CD4-positive, CD25-positive, alpha-beta regulatory T cell (primary cell): Measurements from ENCODE around the gene APOLD1. TPM values are rescaled to one million over a fixed set of nuclear protein-coding genes. Genes with fewer than 3 reads are reported as not detected.
A peak's percentile ranks its signal among the peaks of the same experiment; 100 is the strongest.

Source experiments
- ATAC-seq, 2 donors: fragments of 150-1000 bp; cut with Tn5 transposase; one replicate each; pipeline ENCODE4 v1.10.0; 2021; ENCODE audit warnings: low read depth in 2 of 2, moderate number of reproducible peaks in 2 of 2, moderate library complexity in 1 of 2
- DNase-seq, 3 donors: peaks; one replicate each; pipeline versions ENCODE4 v3.0.0 to v3.0.0-alpha.2; 2012 to 2022; ENCODE audit warnings: mixed read lengths in 1 of 3
- H3K27ac ChIP-seq: one replicate; pipeline ENCODE4 v1.7.0; 2013; ENCODE audit warnings: mild to moderate bottlenecking, low read length; ENCODE audit not compliant: insufficient read depth, poor library complexity, severe bottlenecking
- H3K27me3 ChIP-seq: one replicate; pipeline ENCODE4 v1.7.0; 2013; ENCODE audit warnings: low read length; ENCODE audit not compliant: control insufficient read depth, insufficient read depth
- H3K36me3 ChIP-seq: one replicate; pipeline ENCODE4 v1.7.0; 2013; ENCODE audit warnings: mild to moderate bottlenecking, low read length, moderate library complexity; ENCODE audit not compliant: control insufficient read depth, insufficient read depth
- H3K4me1 ChIP-seq: 2 replicates; pipeline ENCODE4 v1.7.0; 2013; ENCODE audit warnings: mild to moderate bottlenecking, low read length; ENCODE audit not compliant: insufficient read depth, control insufficient read depth, poor library complexity, severe bottlenecking
- H3K4me3 ChIP-seq: one replicate; pipeline ENCODE4 v1.7.0; 2013; ENCODE audit warnings: low read depth, mild to moderate bottlenecking, low read length, moderate library complexity
- H3K9me3 ChIP-seq, 2 experiments: 1 replicate in 1 of 2; 2 replicates in 1 of 2; pipeline ENCODE4 v1.7.0; 2013; ENCODE audit warnings: low read length in 2 of 2, mild to moderate bottlenecking in 1 of 2, moderate library complexity in 1 of 2; ENCODE audit not compliant: control insufficient read depth in 2 of 2
- H3K27ac Mint-ChIP-seq, 3 donors: one replicate each; pipeline ENCODE4 v1.8.0; 2020 to 2022; ENCODE audit warnings: mild to moderate bottlenecking in 3 of 3, mixed read lengths in 3 of 3, moderate library complexity in 2 of 3
- H3K27me3 Mint-ChIP-seq: one replicate; pipeline ENCODE4 v1.8.0; 2022; ENCODE audit warnings: mild to moderate bottlenecking, mixed read lengths
- H3K36me3 Mint-ChIP-seq: one replicate; pipeline ENCODE4 v1.8.0; 2020; ENCODE audit warnings: mixed read lengths
- H3K4me1 Mint-ChIP-seq, 4 donors: one replicate each; pipeline ENCODE4 v1.8.0; 2020 to 2022; ENCODE audit warnings: mixed read lengths in 4 of 4, mild to moderate bottlenecking in 1 of 4
- H3K4me3 Mint-ChIP-seq, 4 donors: one replicate each; pipeline ENCODE4 v1.8.0; 2020 to 2022; ENCODE audit warnings: mild to moderate bottlenecking in 4 of 4, mixed read lengths in 4 of 4, moderate library complexity in 3 of 4
- H3K9me3 Mint-ChIP-seq, 7 donors: one replicate each; pipeline ENCODE4 v1.8.0; 2020 to 2022; ENCODE audit warnings: mixed read lengths in 7 of 7, mild to moderate bottlenecking in 3 of 7, moderate library complexity in 2 of 7
- polyA plus RNA-seq, 4 donors: library from polyadenylated mRNA; unstranded; fragments of 300-500 nt; fragmentation: Illumina TruSeq; gene quantifications; one replicate each; pipeline ENCODE4 v1.2.3, GENCODE V29; 2021
- total RNA-seq: library from RNA; stranded (reverse); gene quantifications from one replicate; pipeline ENCODE4 v1.2.3, GENCODE V29; 2022

Gene APOLD1
- total and polyA plus RNA-seq, 5 donors from 2014 or later: 1.9 to 3.9 (median 2.8) TPM

DNA sequence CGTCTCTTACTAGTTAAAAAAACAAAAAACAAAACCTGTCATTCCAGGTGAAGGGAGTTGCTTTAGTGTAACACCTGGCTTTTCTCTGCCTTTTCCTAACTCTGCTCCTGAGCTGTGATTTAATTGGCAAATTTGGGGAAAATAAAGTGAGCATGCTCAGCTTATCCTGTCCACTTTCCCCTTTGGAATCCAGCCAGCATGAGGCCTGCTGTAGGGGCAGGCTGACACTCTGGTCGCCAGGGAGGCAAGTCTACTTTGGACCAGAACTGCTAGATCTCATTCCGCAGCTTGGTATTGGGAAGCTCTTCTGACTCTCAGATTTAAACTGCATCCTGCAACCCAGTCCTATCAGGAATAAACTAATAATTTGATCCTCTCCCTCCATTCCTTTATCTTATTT lies 38.2 kb upstream of the APOLD1 start:
- Histone ChIP-seq H3K4me3 (no peak overlapping the region), H3K9me3 (no peaks in the 10 kb centered on the region), H3K27ac (no peak overlapping the region), H3K36me3 (peaks cover 4% of the 10 kb centered on the region), H3K4me1 (no peaks in the 10 kb centered on the region), H3K27me3 (no peaks in the 10 kb centered on the region)
- no peak for ATAC-seq
- H3K9me3 Mint-ChIP-seq: no peaks in the 10 kb centered on the region
- H3K4me3 Mint-ChIP-seq: no peak overlapping the region
- H3K27ac Mint-ChIP-seq: peak overlapping the region in 1 of 3 donors; percentile 58
- no peak for DNase-seq
- peaks cover 25% of the 10 kb centered on the region for H3K36me3 Mint-ChIP-seq
- peaks cover 10 to 19% (median 16%) of the 10 kb centered on the region in 4 donors for H3K4me1 Mint-ChIP-seq
- H3K27me3 Mint-ChIP-seq: no peaks in the 10 kb centered on the region

GRCh38 chr12:12748044-12748443 lies 37.4 kb upstream of the APOLD1 start:
- no peak overlapping the region for H3K27ac ChIP-seq

DNA sequence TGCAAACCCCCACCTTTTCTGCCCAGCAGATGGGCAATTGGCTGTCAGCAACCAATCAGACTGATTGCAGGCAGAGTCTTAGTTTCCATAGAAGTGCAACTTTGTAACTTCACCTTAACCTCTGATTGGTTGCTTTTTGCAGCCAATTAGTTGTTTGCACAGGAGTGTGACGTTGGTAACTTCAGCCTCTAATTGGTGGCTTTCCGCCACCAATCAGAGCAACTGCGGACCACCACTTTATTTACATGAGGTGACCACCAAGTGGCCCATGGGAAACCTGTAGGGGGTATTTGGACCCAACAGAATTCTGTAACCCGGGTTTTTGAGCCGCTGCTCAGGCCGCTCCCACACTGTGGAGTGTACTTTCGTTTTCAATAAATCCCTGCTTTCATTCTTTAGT lies 36.0 kb upstream of the APOLD1 start:
- H3K27me3 Mint-ChIP-seq: no peaks in the 10 kb centered on the region
- no peak overlapping the region for H3K4me3 ChIP-seq

More at GRCh38 chr12:12748044-12748443, 37.4 kb upstream of the APOLD1 start:
- Mint-ChIP-seq H3K27me3 (no peaks in the 10 kb centered on the region), H3K4me3 (no peak overlapping the region), H3K27ac (no peak overlapping the region), H3K36me3 (peaks cover 25% of the 10 kb centered on the region), H3K4me1 (peaks cover 9 to 25% (median 17%) of the 10 kb centered on the region in 4 donors), H3K9me3 (no peaks in the 10 kb centered on the region)
- Histone ChIP-seq H3K27me3 (no peaks in the 10 kb centered on the region), H3K36me3 (peaks cover 4% of the 10 kb centered on the region), H3K4me1 (no peaks in the 10 kb centered on the region), H3K4me3 (no peak overlapping the region), H3K9me3 (no peaks in the 10 kb centered on the region)
- ATAC-seq (no peak), DNase-seq (no peak)

GRCh38 chr12:12755923-12756322 lies 29.5 kb upstream of the APOLD1 start:
- no peak for DNase-seq
- peaks cover 0 to 16% (median 13%) of the 10 kb centered on the region in 4 donors for H3K4me1 Mint-ChIP-seq
- Histone ChIP-seq H3K36me3 (peaks cover 4% of the 10 kb centered on the region), H3K27me3 (no peaks in the 10 kb centered on the region), H3K27ac (no peak overlapping the region), H3K4me3 (no peak overlapping the region), H3K9me3 (no peaks in the 10 kb centered on the region), H3K4me1 (no peaks in the 10 kb centered on the region)
- no peak overlapping the region for H3K4me3 Mint-ChIP-seq
- H3K27me3 Mint-ChIP-seq: no peaks in the 10 kb centered on the region
- no peaks in the 10 kb centered on the region for H3K9me3 Mint-ChIP-seq
- peaks cover 5% of the 10 kb centered on the region for H3K36me3 Mint-ChIP-seq
- no peak for ATAC-seq
- H3K27ac Mint-ChIP-seq: no peak overlapping the region

More for the DNA sequence above, 36.0 kb upstream of the APOLD1 start:
- H3K27ac ChIP-seq: no peak overlapping the region
- Mint-ChIP-seq H3K9me3 (no peaks in the 10 kb centered on the region), H3K36me3 (peaks cover 22% of the 10 kb centered on the region), H3K27ac (peak overlapping the region in 1 of 3 donors; percentile 44), H3K4me3 (no peak overlapping the region), H3K4me1 (peaks cover 9 to 25% (median 17%) of the 10 kb centered on the region in 4 donors)
- no peaks in the 10 kb centered on the region for H3K4me1 ChIP-seq
- ATAC-seq (no peak), DNase-seq (no peak)
- H3K27me3 ChIP-seq: no peaks in the 10 kb centered on the region
- H3K9me3 ChIP-seq: no peaks in the 10 kb centered on the region
- peaks cover 4% of the 10 kb centered on the region for H3K36me3 ChIP-seq

GRCh38 chr12:12757121-12757520 lies 28.3 kb upstream of the APOLD1 start:
- Mint-ChIP-seq H3K4me3 (no peak overlapping the region), H3K9me3 (no peaks in the 10 kb centered on the region), H3K36me3 (peaks cover 6% of the 10 kb centered on the region), H3K4me1 (peaks cover 0 to 15% (median 7%) of the 10 kb centered on the region in 4 donors), H3K27me3 (no peaks in the 10 kb centered on the region), H3K27ac (peak overlapping the region in 1 of 3 donors; percentile 49)
- H3K4me1 ChIP-seq: no peaks in the 10 kb centered on the region
- H3K36me3 ChIP-seq: no peaks in the 10 kb centered on the region
- H3K4me3 ChIP-seq: no peak overlapping the region
- H3K9me3 ChIP-seq: no peaks in the 10 kb centered on the region
- no peak overlapping the region for H3K27ac ChIP-seq
- H3K27me3 ChIP-seq: no peaks in the 10 kb centered on the region
- ATAC-seq (no peak), DNase-seq (no peak)

GRCh38 chr12:12759234-12759915 lies 26.1 kb upstream of the APOLD1 start:
- no peak for ATAC-seq
- H3K4me3 Mint-ChIP-seq: no peak overlapping the region
- Histone ChIP-seq H3K4me3 (no peak overlapping the region), H3K27ac (no peak overlapping the region), H3K27me3 (no peaks in the 10 kb centered on the region), H3K36me3 (no peaks in the 10 kb centered on the region), H3K4me1 (no peaks in the 10 kb centered on the region), H3K9me3 (no peaks in the 10 kb centered on the region)
- H3K9me3 Mint-ChIP-seq: peaks cover 0 to 2% (median 0%) of the 10 kb centered on the region in 7 donors
- no peak for DNase-seq
- no peak overlapping the region for H3K27ac Mint-ChIP-seq
- H3K4me1 Mint-ChIP-seq: peaks cover 0 to 12% (median 9%) of the 10 kb centered on the region in 4 donors
- peaks cover 6% of the 10 kb centered on the region for H3K36me3 Mint-ChIP-seq
- no peaks in the 10 kb centered on the region for H3K27me3 Mint-ChIP-seq

- no peak overlapping the region for H3K27ac ChIP-seq
- Mint-ChIP-seq H3K9me3 (peaks cover 0 to 3% (median 1%) of the 10 kb centered on the region in 7 donors), H3K4me3 (no peak overlapping the region), H3K27me3 (no peaks in the 10 kb centered on the region), H3K4me1 (peaks cover 0 to 13% (median 6%) of the 10 kb centered on the region in 4 donors), H3K27ac (peak overlapping the region in 1 of 3 donors; percentile 60), H3K36me3 (peaks cover 11% of the 10 kb centered on the region)
- H3K27me3 ChIP-seq: no peaks in the 10 kb centered on the region
- ATAC-seq (no peak), DNase-seq (no peak)
- peaks cover 0 to 3% of the 10 kb centered on the region in 2 experiments for H3K9me3 ChIP-seq
- H3K4me3 ChIP-seq: no peak overlapping the region
- H3K36me3 ChIP-seq: no peaks in the 10 kb centered on the region
- H3K4me1 ChIP-seq: no peaks in the 10 kb centered on the region
Measured at GRCh38 chr12:12764824-12765223, 20.6 kb upstream of the APOLD1 start.

GRCh38 chr12:12770262-12770661 lies 15.2 kb upstream of the APOLD1 start:
- H3K4me3 ChIP-seq: no peak overlapping the region
- H3K27ac Mint-ChIP-seq: no peak overlapping the region
- peaks cover 12% of the 10 kb centered on the region for H3K36me3 Mint-ChIP-seq
- H3K36me3 ChIP-seq: no peaks in the 10 kb centered on the region
- peaks cover 0 to 5% (median 3%) of the 10 kb centered on the region in 4 donors for H3K4me1 Mint-ChIP-seq
- no peak for DNase-seq
- no peak for ATAC-seq
- no peak overlapping the region for H3K27ac ChIP-seq
- H3K9me3 Mint-ChIP-seq: peaks cover 0 to 12% (median 3%) of the 10 kb centered on the region in 7 donors
- H3K27me3 Mint-ChIP-seq: no peaks in the 10 kb centered on the region
- no peaks in the 10 kb centered on the region for H3K4me1 ChIP-seq
- no peak overlapping the region for H3K4me3 Mint-ChIP-seq
- peaks cover 0 to 7% of the 10 kb centered on the region in 2 experiments for H3K9me3 ChIP-seq
- H3K27me3 ChIP-seq: no peaks in the 10 kb centered on the region
